Hematopoietic multipotent progenitor cell (in vitro differentiated cells): ENCODE results near the gene ASB8. TPM values are rescaled to one million over a fixed set of nuclear protein-coding genes. Genes with fewer than 3 reads are reported as not detected.

Experiments used
- DNase-seq, 3 donors: peaks; one replicate each; pipeline ENCODE4 v3.0.0-alpha.2; 2011 to 2015; ENCODE audit warnings: low read depth in 2 of 3, low spot score in 2 of 3
- small RNA-seq: library from RNA; depleted of rRNA; stranded (forward); fragments of <200 nt; gene quantifications from one replicate; pipeline ENCODE3, GENCODE V24; 2012
- total RNA-seq: library from RNA; depleted of rRNA; stranded (reverse); fragments of >200 nt; gene quantifications from one replicate; pipeline ENCODE4 v1.2.3, GENCODE V29; 2012

ASB8 gene
- total RNA-seq, 1 donor = 27.5 TPM

DNA sequence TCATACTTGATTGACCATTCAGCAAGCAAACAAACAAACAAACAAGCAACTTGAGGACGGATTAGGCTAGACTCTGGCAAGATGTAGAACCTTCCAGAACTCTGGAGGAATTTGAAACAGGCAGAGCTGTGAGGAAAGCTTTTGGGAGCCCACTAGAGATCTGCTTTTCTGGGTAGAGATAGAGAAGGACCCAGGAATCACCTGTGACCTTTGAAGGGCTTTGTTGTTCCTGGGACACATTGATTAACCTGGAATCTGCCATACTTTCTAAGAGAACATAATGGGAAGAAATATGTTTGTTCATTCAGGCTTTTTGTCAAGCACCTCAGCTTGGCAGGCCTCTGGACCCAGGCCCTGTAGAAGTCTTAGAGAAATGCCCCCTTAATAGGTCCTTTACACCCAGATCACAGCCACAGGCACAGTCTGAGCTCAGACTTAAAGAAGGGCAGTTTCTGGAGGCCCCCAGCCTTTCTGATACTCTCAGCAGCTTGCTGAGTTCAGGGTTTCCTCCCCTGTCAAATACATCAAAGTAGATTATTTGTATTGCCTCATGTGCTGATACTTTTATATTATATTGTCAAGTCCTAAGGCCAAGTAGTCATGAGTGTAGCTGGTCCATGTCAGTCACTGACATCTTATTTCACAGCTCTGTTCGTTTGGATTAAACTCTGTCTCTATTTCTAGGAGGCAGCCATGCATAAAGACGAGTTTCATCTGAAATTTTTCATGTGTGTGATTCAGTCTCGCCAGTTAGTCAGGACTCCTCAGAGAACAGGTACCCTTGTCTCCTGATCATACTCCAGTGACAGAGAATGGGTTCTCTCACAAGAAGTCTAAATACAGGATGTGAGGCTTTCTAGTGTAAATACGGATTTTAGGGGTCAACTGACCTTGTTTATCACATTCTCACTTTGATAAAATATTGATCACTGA lies 50.4 kb downstream of the ASB8 start:
- no peak for DNase-seq

- peak; percentile 83 to 90 (median 88) for DNase-seq
Observed at GRCh38 chr12:48105867-48106680, 51.2 kb downstream of the ASB8 start, which contains the start of gene SENP1. Gene SENP1, minus strand, starts transcription at chr12:48106079. Its CDS starts 4,607 bp downstream, at chr12:48101472.

DNA sequence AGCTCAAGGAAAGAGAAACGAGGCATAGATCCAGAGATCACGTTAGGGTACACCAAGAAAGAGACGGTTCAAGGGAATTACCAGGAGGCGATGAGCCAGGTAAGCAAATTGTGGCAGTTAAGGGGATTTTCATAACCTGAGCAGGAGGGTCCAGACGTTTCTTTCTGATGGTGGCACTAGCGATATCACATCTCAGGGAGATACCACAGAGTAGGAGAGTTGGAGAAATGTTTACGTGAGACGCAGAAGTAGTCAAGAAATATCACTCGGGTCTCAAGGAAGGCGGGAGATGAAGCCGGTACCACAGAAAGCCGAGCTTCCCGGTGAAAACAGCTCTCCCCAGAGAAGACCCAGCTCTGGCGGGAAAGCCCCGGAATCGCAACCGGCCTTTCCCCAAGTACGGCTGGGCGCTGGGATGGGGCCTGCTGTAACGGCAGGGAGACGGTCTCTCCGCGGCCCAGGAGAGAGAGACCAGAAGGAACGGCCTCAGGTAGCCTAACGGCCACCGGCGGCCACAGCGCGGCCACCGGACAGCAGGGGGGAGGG lies 51.9 kb downstream of the ASB8 start:
- peak; percentile 36 to 50 (median 43) for DNase-seq

DNA sequence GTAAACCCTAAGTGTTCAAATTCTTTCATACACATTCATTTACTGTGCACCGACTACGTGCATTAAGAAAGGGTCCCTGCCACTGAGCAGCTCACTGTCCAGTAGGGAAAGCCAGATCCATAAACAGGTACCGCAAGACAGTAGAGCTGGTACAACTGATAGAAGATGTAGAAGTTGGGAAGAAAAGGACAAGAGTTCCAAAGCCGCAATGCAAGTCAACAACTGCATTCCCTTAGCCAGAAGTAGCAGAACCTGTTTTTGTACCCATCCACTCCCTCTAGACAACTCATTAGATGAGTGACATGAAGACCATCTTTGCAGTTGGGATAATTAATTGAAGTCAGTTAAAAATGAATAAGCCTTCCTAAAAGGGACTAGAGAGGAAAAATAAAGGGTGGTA lies 52.8 kb downstream of the ASB8 start:
- no peak for DNase-seq

Small RNA genes within 50 kb of the gene (small RNA-seq; reads per million reads assigned to genes)
- 0.95 reads per million, percentile 29 among the genes with 10 or more reads in this experiment for gene MIR6505

Other genes with a start within 250 kb of the ASB8 start
- gene TMEM106C, start 193.9 kb downstream of the ASB8 start, total RNA-seq = 40.7 TPM
- gene COL2A1, start 153.0 kb downstream of the ASB8 start, total RNA-seq = 0.27 TPM
- gene SENP1, start 51.4 kb downstream of the ASB8 start, total RNA-seq = 15.9 TPM
- gene PFKM, start 38.2 kb downstream of the ASB8 start, total RNA-seq = 22.4 TPM
- 0.54 TPM for gene CCDC184, start 26.1 kb upstream of the ASB8 start, total RNA-seq
- gene OR10AD1, start 45.8 kb upstream of the ASB8 start, total RNA-seq = under 0.01 TPM
- gene ZNF641, start 193.4 kb upstream of the ASB8 start, total RNA-seq = 10.8 TPM